Measurements from ENCODE around the gene TAF5L.

DNA sequence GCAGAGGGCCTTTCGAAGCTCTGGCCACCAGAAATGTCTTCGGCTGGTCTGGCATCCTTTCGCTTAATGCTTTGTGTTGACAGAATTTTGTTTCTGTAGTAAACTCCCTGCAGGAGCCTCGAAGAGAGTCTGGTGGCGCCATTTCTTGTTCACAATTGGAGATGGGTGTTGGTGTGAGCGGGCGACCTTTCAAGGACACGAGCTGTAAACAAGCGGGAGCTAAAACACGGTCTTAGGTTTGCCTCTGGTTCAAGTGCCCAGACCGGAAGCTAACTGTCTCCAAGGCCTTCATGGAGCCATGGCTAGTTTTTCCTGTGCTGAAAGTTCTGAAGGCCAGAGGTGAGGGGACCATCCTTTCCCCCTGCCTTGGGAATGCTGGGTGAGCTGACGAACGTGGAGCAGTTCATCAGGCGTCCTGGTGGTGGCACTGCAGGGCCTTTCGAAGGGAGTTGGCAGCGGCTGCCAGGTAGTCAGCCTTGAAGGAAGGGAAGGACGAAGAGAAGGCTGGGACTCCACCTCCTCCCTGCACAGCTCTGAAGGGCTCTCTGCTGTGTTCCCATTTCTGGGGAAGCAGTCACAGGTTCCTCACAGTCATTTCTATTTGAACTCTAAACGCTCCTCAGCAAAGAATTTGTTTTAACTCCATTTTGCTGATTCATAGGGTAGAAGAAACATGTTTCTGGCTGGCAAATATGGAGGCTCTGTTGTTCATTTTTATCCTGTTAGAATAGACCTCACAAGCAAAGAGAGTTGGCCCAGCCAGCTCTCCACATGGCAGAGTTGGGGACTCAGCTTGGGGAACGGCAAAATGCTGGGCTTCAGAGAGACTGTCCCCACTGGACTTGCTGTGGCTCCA is 35.3 kb upstream of the TAF5L start:
- TF ChIP-seq, protein P1, sequence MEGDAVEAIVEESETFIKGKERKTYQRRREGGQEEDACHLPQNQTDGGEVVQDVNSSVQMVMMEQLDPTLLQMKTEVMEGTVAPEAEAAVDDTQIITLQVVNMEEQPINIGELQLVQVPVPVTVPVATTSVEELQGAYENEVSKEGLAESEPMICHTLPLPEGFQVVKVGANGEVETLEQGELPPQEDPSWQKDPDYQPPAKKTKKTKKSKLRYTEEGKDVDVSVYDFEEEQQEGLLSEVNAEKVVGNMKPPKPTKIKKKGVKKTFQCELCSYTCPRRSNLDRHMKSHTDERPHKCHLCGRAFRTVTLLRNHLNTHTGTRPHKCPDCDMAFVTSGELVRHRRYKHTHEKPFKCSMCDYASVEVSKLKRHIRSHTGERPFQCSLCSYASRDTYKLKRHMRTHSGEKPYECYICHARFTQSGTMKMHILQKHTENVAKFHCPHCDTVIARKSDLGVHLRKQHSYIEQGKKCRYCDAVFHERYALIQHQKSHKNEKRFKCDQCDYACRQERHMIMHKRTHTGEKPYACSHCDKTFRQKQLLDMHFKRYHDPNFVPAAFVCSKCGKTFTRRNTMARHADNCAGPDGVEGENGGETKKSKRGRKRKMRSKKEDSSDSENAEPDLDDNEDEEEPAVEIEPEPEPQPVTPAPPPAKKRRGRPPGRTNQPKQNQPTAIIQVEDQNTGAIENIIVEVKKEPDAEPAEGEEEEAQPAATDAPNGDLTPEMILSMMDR (conservative IDR thresholded peaks at IDR 0.05; ENCODE audit: low read length): peak; percentile 92
- TF ChIP-seq EZH2phosphoT487 (IDR thresholded peaks at IDR 0.05; ENCODE audit: borderline replicate concordance): no peak

Data from Loucy (cell line).